IMR-90 (cell line): ENCODE results near the gene TBC1D32. TPM values are rescaled to one million over a fixed set of nuclear protein-coding genes. Genes with fewer than 3 reads are reported as not detected.

Experiments used
- ATAC-seq: fragments of 200-7000 bp; cut with Tn5 transposase; 2 replicates; pipeline ENCODE4 v1.9.1; 2020; ENCODE audit warnings: low read depth, mild to moderate bottlenecking, moderate library complexity
- BruUV-seq: library from RNA; stranded (reverse); fragments of 400-500 nt; replicated peaks from 2 replicates; lab custom pipeline; 2021; lab: Mats Ljungman, UMichigan
- CTCF ChIA-PET: fragments of 300-600 bp; formaldehyde crosslinking; extraction: SDS; loops from one replicate; lab custom pipeline; 2021; ENCODE audit warnings: antibody characterized with exemption; lab: Yijun Ruan, JAX
- POLR2A ChIA-PET: fragments of 300-600 bp; sonication (Branson Sonifier 250); formaldehyde crosslinking; loops from one replicate; lab custom pipeline; 2022; ENCODE audit warnings: antibody characterized with exemption; ENCODE audit not compliant: unreplicated experiment; lab: Charles Lee
- DNase-seq: peaks from one replicate; pipeline ENCODE4 v3.0.0; 2013
- H2AFZ ChIP-seq: replicated peaks from 2 replicates; pipeline ENCODE3; 2013; ENCODE audit warnings: low read length, mild to moderate bottlenecking; ENCODE audit not compliant: poor library complexity
- H2AK5ac ChIP-seq: 2 replicates; pipeline ENCODE4 v1.6.1; 2013; ENCODE audit warnings: low read depth, low read length, inconsistent platforms
- H2AK9ac ChIP-seq: replicated peaks from 2 replicates; pipeline ENCODE3; 2013; ENCODE audit warnings: mild to moderate bottlenecking, low read depth, low read length, moderate library complexity; ENCODE audit not compliant: poor library complexity
- H2BK120ac ChIP-seq: 2 replicates; pipeline ENCODE4 v1.6.1; 2013; ENCODE audit warnings: low read depth, low read length, inconsistent platforms
- H2BK15ac ChIP-seq: 3 replicates; pipeline ENCODE4 v1.6.1; 2013; ENCODE audit warnings: low read depth, low read length, inconsistent platforms
- H2BK20ac ChIP-seq: 2 replicates; pipeline ENCODE4 v1.6.1; 2013; ENCODE audit warnings: low read depth, mild to moderate bottlenecking, inconsistent platforms, low read length, moderate library complexity
- H2BK5ac ChIP-seq: 2 replicates; pipeline ENCODE4 v1.6.1; 2013; ENCODE audit warnings: mild to moderate bottlenecking, low read depth, low read length, inconsistent platforms; ENCODE audit not compliant: poor library complexity, severe bottlenecking
- H3K14ac ChIP-seq: replicated peaks from 2 replicates; pipeline ENCODE4 v1.6.1; 2013; ENCODE audit warnings: low read depth, low read length, inconsistent platforms
- H3K18ac ChIP-seq: 2 replicates; pipeline ENCODE4 v1.6.1; 2013; ENCODE audit warnings: low read depth, low read length, control low read depth
- H3K23ac ChIP-seq: 2 replicates; pipeline ENCODE4 v1.6.1; 2013; ENCODE audit warnings: low read depth, low read length, inconsistent platforms
- H3K27ac ChIP-seq: 2 replicates; pipeline ENCODE4 v1.5.1; 2013; ENCODE audit warnings: mild to moderate bottlenecking, control low read depth, low read length; ENCODE audit not compliant: insufficient read depth
- H3K27me3 ChIP-seq: 2 replicates; pipeline ENCODE4 v1.6.1; 2013; ENCODE audit warnings: low read length; ENCODE audit not compliant: control insufficient read depth, insufficient read depth
- H3K36me3 ChIP-seq: 2 replicates; pipeline ENCODE4 v1.6.1; 2013; ENCODE audit warnings: low read length, mixed read lengths; ENCODE audit not compliant: control insufficient read depth, insufficient read depth
- H3K4ac ChIP-seq: 2 replicates; pipeline ENCODE4 v1.6.1; 2013; ENCODE audit warnings: low read depth, low read length, inconsistent platforms
- H3K4me1 ChIP-seq: 2 replicates; pipeline ENCODE4 v1.6.1; 2013; ENCODE audit warnings: low read length, mixed read lengths; ENCODE audit not compliant: control insufficient read depth, insufficient read depth
- H3K4me2 ChIP-seq: 2 replicates; pipeline ENCODE4 v1.6.1; 2013; ENCODE audit warnings: low read depth, mild to moderate bottlenecking, control low read depth, low read length, moderate library complexity
- H3K4me3 ChIP-seq: 2 replicates; pipeline ENCODE4 v1.5.1; 2013; ENCODE audit warnings: low read depth, mild to moderate bottlenecking, control low read depth, low read length, moderate library complexity; ENCODE audit not compliant: insufficient read depth
- H3K56ac ChIP-seq: 2 replicates; pipeline ENCODE4 v1.6.1; 2013; ENCODE audit warnings: low read length, inconsistent platforms; ENCODE audit not compliant: insufficient read depth; ENCODE audit errors: extremely low read depth
- H3K79me1 ChIP-seq, 2 experiments: 2 replicates each; pipeline ENCODE4 v1.6.1; 2013; ENCODE audit warnings: low read length in 2 of 2, inconsistent platforms in 1 of 2, low read depth in 1 of 2
- H3K9ac ChIP-seq: 2 replicates; pipeline ENCODE4 v1.6.1; 2013; ENCODE audit warnings: low read depth, low read length, control low read depth
- H3K9me1 ChIP-seq: 2 replicates; pipeline ENCODE4 v1.6.1; 2013; ENCODE audit warnings: low read length, inconsistent platforms; ENCODE audit not compliant: insufficient read depth
- H3K9me3 ChIP-seq: 2 replicates; pipeline ENCODE4 v1.6.1; 2013; ENCODE audit warnings: low read length; ENCODE audit not compliant: control insufficient read depth, insufficient read depth
- H4K20me1 ChIP-seq: 2 replicates; pipeline ENCODE4 v1.6.1; 2013; ENCODE audit warnings: low read length, inconsistent platforms; ENCODE audit not compliant: insufficient read depth
- H4K5ac ChIP-seq: 2 replicates; pipeline ENCODE4 v1.6.1; 2013; ENCODE audit warnings: mild to moderate bottlenecking, low read depth, low read length, control low read depth
- H4K8ac ChIP-seq, 2 experiments: 2 replicates each; pipeline ENCODE4 v1.6.1; 2013; ENCODE audit warnings: low read depth in 2 of 2, low read length in 2 of 2, control low read depth in 1 of 2, inconsistent platforms in 1 of 2
- H4K91ac ChIP-seq: 2 replicates; pipeline ENCODE4 v1.6.1; 2013; ENCODE audit warnings: low read depth, low read length, inconsistent platforms; ENCODE audit not compliant: insufficient read depth
- CEBPB ChIP-seq: IDR thresholded peaks from 2 replicates; pipeline ENCODE4 v1.6.1; 2012; ENCODE audit warnings: low read depth, low read length, improper control_type of control experiment
- CHD1 ChIP-seq: IDR thresholded peaks from 2 replicates; pipeline ENCODE4 v1.6.1; 2012; ENCODE audit warnings: low read depth, low read length, improper control_type of control experiment
- FOS ChIP-seq: fragments of 150-350 bp; IDR thresholded peaks from 2 replicates; pipeline ENCODE4 v1.6.1; 2016; ENCODE audit warnings: low read depth, low read length
- WGBS, 2 experiments: methylation state at CpG; one replicate each; pipeline versions ENCODE4 v1.1.5 to v1.1.7; 2013; ENCODE audit warnings: missing lambda C conversion rate in 2 of 2; ENCODE audit not compliant: insufficient read length in 1 of 2; ENCODE audit errors: extremely low coverage in 2 of 2; 5-methylcytosine and 5-hydroxymethylcytosine counted together
- dilution Hi-C: fragments of 300-500 bp; cut with HindIII; formaldehyde crosslinking; loops from one replicate; pipeline ENCODE4 v1.14.3; 2018; ENCODE audit warnings: low sequenced_read_pairs; ENCODE audit not compliant: unreplicated experiment
- in situ Hi-C: fragments of 300-500 bp; cut with MboI; formaldehyde crosslinking; loops from 3 replicates; pipeline ENCODE4 v1.14.3; 2019; ENCODE audit warnings: low sequenced_read_pairs, inconsistent platforms, mixed read lengths
- intact Hi-C: fragments of 100-400 bp; cut with micrococcal nuclease; formaldehyde crosslinking; loops from 2 replicates; pipeline ENCODE4 v1.10.0; 2022
- polyA plus RNA-seq, 3 experiments: library from polyadenylated mRNA; depleted of rRNA; stranded (reverse); fragments of >200 nt; gene quantifications; 2 replicates each; pipeline ENCODE4 v1.2.3, GENCODE V29; 2012; ENCODE audit warnings: low replicate concordance in 1 of 3
- total RNA-seq: library from RNA; depleted of rRNA; stranded (reverse); fragments of >200 nt; gene quantifications from 2 replicates; pipeline ENCODE4 v1.2.3, GENCODE V29; 2012

TBC1D32 gene
- total and polyA plus RNA-seq, 2 of the 4 experiments (the other 2 are of a cell fraction): 3.0 to 7.2 TPM

DNA sequence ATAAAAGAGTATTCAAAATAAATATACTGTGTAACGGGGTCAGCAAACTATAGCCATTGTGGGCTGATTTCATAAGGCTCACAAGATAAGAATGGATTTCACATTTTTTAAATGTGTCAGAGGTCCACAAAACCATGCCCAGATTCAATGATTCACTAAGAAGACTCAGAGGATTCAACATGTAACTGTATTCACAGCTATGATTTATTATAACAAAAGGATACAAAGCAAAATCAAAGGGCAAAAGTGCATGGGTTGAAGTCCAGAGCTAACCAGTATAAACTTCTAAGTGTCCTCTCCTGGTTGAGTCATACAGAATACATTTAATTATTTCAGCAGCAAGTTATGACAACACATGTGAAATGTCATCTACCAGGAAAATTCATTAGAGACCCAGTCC is 49.2 kb downstream of the TBC1D32 start:
- Histone ChIP-seq H2BK120ac (no peak overlapping the region), H3K9me1 (no peaks in the 10 kb centered on the region), H3K4me2 (no peak overlapping the region), H3K14ac (no peak overlapping the region), H3K23ac (no peak overlapping the region), H4K8ac (no peak overlapping the region), H3K36me3 (no peaks in the 10 kb centered on the region), H4K5ac (no peak overlapping the region), H3K56ac (no peak overlapping the region), H3K9ac (no peak overlapping the region), H4K20me1 (no peaks in the 10 kb centered on the region), H2AK9ac (no peak overlapping the region), H2BK15ac (no peak overlapping the region), H4K91ac (no peak overlapping the region), H2AFZ (no peak overlapping the region), H3K9me3 (no peaks in the 10 kb centered on the region), H3K27me3 (no peaks in the 10 kb centered on the region), H3K4me1 (no peaks in the 10 kb centered on the region), H3K4ac (no peak overlapping the region), H3K4me3 (no peak overlapping the region), H3K18ac (no peak overlapping the region), H2BK5ac (no peak overlapping the region), H2AK5ac (no peak overlapping the region), H2BK20ac (no peak overlapping the region), H3K79me1 (no peaks in the 10 kb centered on the region), H3K27ac (no peak overlapping the region)
- in situ Hi-C loops (no loop called here), intact Hi-C loops (no loop called here), dilution Hi-C loops (no loop called here)
- no peak for TF ChIP-seq CHD1
- TF ChIP-seq CEBPB: peak; percentile 29; the same call in 1 of the 2 replicates
- TF ChIP-seq FOS: 0 out of 2 replicates have a peak, but pooled peaks have one; percentile 5
- ATAC-seq: peak; percentile 95
- WGBS, 2 experiments: no CpG with 5 or more reads among the region's 1 CpG
- ChIA-PET CTCF (interaction anchor here (1.2 kb wide), 1 partner anchor 34 kb away, joined by 3 read pairs; no protein-coding TSS in a partner anchor), POLR2A (no interaction called here)
- no TSS peak for BruUV-seq
- peak; percentile 83 for DNase-seq
